ENCODE results near the gene SP110.

The SP110 gene

GRCh38 chr2:230224458-230224857, 4.7 kb upstream of the SP110 start:
- no peak for TF ChIP-seq EP300 (IDR thresholded peaks at IDR 0.05; ENCODE audit: borderline replicate concordance)
- TF ChIP-seq TAF1 (IDR thresholded peaks at IDR 0.05; ENCODE audit: low read depth), result no peak
- no peak for TF ChIP-seq ZBTB7A (IDR thresholded peaks at IDR 0.05; ENCODE audit: low read depth)
- TF ChIP-seq CEBPB (IDR thresholded peaks at IDR 0.05), result no peak
- TF ChIP-seq TCF12 (IDR thresholded peaks at IDR 0.05; ENCODE audit: low read depth), result no peak
- no peak for TF ChIP-seq FOXM1 (IDR thresholded peaks at IDR 0.05; ENCODE audit: borderline replicate concordance, low read depth)

GRCh38 chr2:230221493-230221892, 1.7 kb upstream of the SP110 start:
- TF ChIP-seq CREB1 (IDR thresholded peaks at IDR 0.05; ENCODE audit: low read depth) (no peak), TAF1 (IDR thresholded peaks at IDR 0.05; ENCODE audit: low read depth) (no peak), NFIC (IDR thresholded peaks at IDR 0.05) (no peak), REST (IDR thresholded peaks at IDR 0.05; ENCODE audit: low read depth) (no peak), FOXM1 (IDR thresholded peaks at IDR 0.05; ENCODE audit: borderline replicate concordance, low read depth) (no peak), RAD21 (IDR thresholded peaks at IDR 0.05; ENCODE audit: low read depth) (no peak)

GRCh38 chr2:230220347-230220969, 674 bp upstream of the SP110 start:
- no peak for TF ChIP-seq RAD21 (IDR thresholded peaks at IDR 0.05; ENCODE audit: low read depth)
- TF ChIP-seq, protein P1, sequence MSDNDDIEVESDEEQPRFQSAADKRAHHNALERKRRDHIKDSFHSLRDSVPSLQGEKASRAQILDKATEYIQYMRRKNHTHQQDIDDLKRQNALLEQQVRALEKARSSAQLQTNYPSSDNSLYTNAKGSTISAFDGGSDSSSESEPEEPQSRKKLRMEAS (IDR thresholded peaks at IDR 0.05), result no peak
- no peak for TF ChIP-seq FOXM1 (IDR thresholded peaks at IDR 0.05; ENCODE audit: borderline replicate concordance, low read depth)
- TF ChIP-seq TCF12 (IDR thresholded peaks at IDR 0.05; ENCODE audit: low read depth), result no peak
- TF ChIP-seq REST (IDR thresholded peaks at IDR 0.05; ENCODE audit: low read depth), result no peak
- no peak for TF ChIP-seq EP300 (IDR thresholded peaks at IDR 0.05; ENCODE audit: borderline replicate concordance)
- TF ChIP-seq ZBTB7A (IDR thresholded peaks at IDR 0.05; ENCODE audit: low read depth), result no peak
- no peak for TF ChIP-seq CEBPB (IDR thresholded peaks at IDR 0.05)
- TF ChIP-seq, protein P2, sequence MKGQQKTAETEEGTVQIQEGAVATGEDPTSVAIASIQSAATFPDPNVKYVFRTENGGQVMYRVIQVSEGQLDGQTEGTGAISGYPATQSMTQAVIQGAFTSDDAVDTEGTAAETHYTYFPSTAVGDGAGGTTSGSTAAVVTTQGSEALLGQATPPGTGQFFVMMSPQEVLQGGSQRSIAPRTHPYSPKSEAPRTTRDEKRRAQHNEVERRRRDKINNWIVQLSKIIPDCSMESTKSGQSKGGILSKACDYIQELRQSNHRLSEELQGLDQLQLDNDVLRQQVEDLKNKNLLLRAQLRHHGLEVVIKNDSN (IDR thresholded peaks at IDR 0.05), result no peak
- no peak for TF ChIP-seq NFIC (IDR thresholded peaks at IDR 0.05)
- TF ChIP-seq TAF1 (IDR thresholded peaks at IDR 0.05; ENCODE audit: low read depth), result no peak
- no peak for TF ChIP-seq EGR1 (IDR thresholded peaks at IDR 0.05)
- no peak for TF ChIP-seq CREB1 (IDR thresholded peaks at IDR 0.05; ENCODE audit: low read depth)

GRCh38 chr2:230218421-230218820, 1.4 kb downstream of the SP110 start:
- TF ChIP-seq TEAD4 (IDR thresholded peaks at IDR 0.05), result no peak
- TF ChIP-seq RAD21 (IDR thresholded peaks at IDR 0.05; ENCODE audit: low read depth), result no peak
- TF ChIP-seq TAF1 (IDR thresholded peaks at IDR 0.05; ENCODE audit: low read depth), result no peak
- TF ChIP-seq, protein P1 (IDR thresholded peaks at IDR 0.05), result no peak
- TF ChIP-seq, protein P2 (IDR thresholded peaks at IDR 0.05), result no peak
- TF ChIP-seq REST (IDR thresholded peaks at IDR 0.05; ENCODE audit: low read depth), result no peak

DNA sequence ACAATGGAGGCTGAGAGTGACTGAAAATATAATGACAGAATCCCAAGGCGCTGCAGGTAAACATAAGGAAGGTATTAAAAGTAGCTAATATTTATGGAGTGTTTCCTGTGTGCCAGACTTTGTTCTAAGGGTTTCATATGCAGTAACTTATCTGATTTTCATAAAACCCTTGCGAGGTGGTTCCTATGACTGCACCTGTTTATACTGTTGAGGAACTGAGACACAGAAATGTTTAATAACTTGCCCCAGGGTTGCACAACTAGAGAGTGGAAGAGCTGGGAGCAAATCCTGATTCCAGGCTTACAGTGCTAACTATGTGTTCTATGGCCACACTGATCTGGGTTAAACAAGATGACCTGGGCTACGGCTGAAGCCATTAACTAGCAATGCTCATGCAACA, 2.4 kb downstream of the SP110 start:
- TF ChIP-seq FOXM1 (IDR thresholded peaks at IDR 0.05; ENCODE audit: borderline replicate concordance, low read depth), result no peak
- no peak for TF ChIP-seq EGR1 (IDR thresholded peaks at IDR 0.05)
- no peak for TF ChIP-seq TEAD4 (IDR thresholded peaks at IDR 0.05)
- TF ChIP-seq REST (IDR thresholded peaks at IDR 0.05; ENCODE audit: low read depth), result no peak
- no peak for TF ChIP-seq RAD21 (IDR thresholded peaks at IDR 0.05; ENCODE audit: low read depth)
- TF ChIP-seq CEBPB (IDR thresholded peaks at IDR 0.05), result no peak
- TF ChIP-seq YY1 (IDR thresholded peaks at IDR 0.05; ENCODE audit: low read depth), result no peak
- TF ChIP-seq TAF1 (IDR thresholded peaks at IDR 0.05; ENCODE audit: low read depth), result no peak
- TF ChIP-seq, protein P2 (IDR thresholded peaks at IDR 0.05), result no peak
- TF ChIP-seq, protein P1 (IDR thresholded peaks at IDR 0.05), result no peak
- TF ChIP-seq ZBTB7A (IDR thresholded peaks at IDR 0.05; ENCODE audit: low read depth), result no peak
- no peak for TF ChIP-seq NFIC (IDR thresholded peaks at IDR 0.05)
- TF ChIP-seq EP300 (IDR thresholded peaks at IDR 0.05; ENCODE audit: borderline replicate concordance), result no peak
- TF ChIP-seq TCF12 (IDR thresholded peaks at IDR 0.05; ENCODE audit: low read depth), result no peak
- no peak for TF ChIP-seq CREB1 (IDR thresholded peaks at IDR 0.05; ENCODE audit: low read depth)

Measured in Ishikawa (cell line).